CD4-positive, alpha-beta T cell (primary cell): ENCODE results near the gene RNU7-1. TPM values are rescaled to one million over a fixed set of nuclear protein-coding genes. Genes with fewer than 3 reads are reported as not detected.

ENCODE experiments used
- ATAC-seq: fragments of 200-7000 bp; cut with Tn5 transposase; one replicate; pipeline ENCODE4 v1.10.0; 2022; ENCODE audit warnings: mild to moderate bottlenecking; ENCODE audit not compliant: poor library complexity
- CTCF ChIA-PET: fragments of 350-600 bp; sonication (Branson Sonifier 250); formaldehyde crosslinking; loops from one replicate; lab custom pipeline; 2021; ENCODE audit warnings: antibody characterized with exemption, inconsistent platforms; lab: Charles Lee
- POLR2A ChIA-PET: fragments of 350-600 bp; sonication (Branson Sonifier 250); formaldehyde crosslinking; loops from one replicate; lab custom pipeline; 2021; ENCODE audit warnings: antibody characterized with exemption, inconsistent platforms; lab: Charles Lee
- DNase-seq, 14 experiments: peaks; one replicate each; pipeline ENCODE4 v3.0.0-alpha.2; 2013 to 2020; ENCODE audit warnings: mixed read lengths in 2 of 14
- H3K27ac ChIP-seq, 2 donors: one replicate each; pipeline versions ENCODE4 v1.5.1 to v1.7.0; 2013; ENCODE audit warnings: low read length in 2 of 2, low read depth in 1 of 2, mild to moderate bottlenecking in 1 of 2
- H3K27me3 ChIP-seq, 2 experiments: 1 replicate in 1 of 2; 2 replicates in 1 of 2; pipeline versions ENCODE4 v1.6.1 to v1.7.0; 2013; ENCODE audit warnings: low read length in 2 of 2, control low read depth in 1 of 2, mild to moderate bottlenecking in 1 of 2, moderate library complexity in 1 of 2; ENCODE audit not compliant: insufficient read depth in 2 of 2, control insufficient read depth in 1 of 2
- H3K36me3 ChIP-seq: one replicate; pipeline ENCODE4 v1.6.1; 2013; ENCODE audit warnings: low read length, control low read depth; ENCODE audit not compliant: insufficient read depth
- H3K4me1 ChIP-seq: one replicate; pipeline ENCODE4 v1.6.1; 2013; ENCODE audit warnings: low read length, control low read depth; ENCODE audit not compliant: insufficient read depth
- H3K4me3 ChIP-seq: one replicate; pipeline ENCODE4 v1.5.1; 2013; ENCODE audit warnings: mild to moderate bottlenecking, low read length, moderate library complexity
- H3K9me3 ChIP-seq, 2 experiments: 1 replicate in 1 of 2; 2 replicates in 1 of 2; pipeline versions ENCODE4 v1.6.1 to v1.7.0; 2013; ENCODE audit warnings: low read length in 2 of 2, mild to moderate bottlenecking in 2 of 2, control low read depth in 1 of 2, moderate library complexity in 1 of 2; ENCODE audit not compliant: control insufficient read depth in 1 of 2, insufficient read depth in 1 of 2
- H3K27ac Mint-ChIP-seq: one replicate; pipeline ENCODE4 v1.8.0; 2020; ENCODE audit warnings: mixed read lengths
- H3K27me3 Mint-ChIP-seq: one replicate; pipeline ENCODE4 v1.8.0; 2021; ENCODE audit warnings: mixed read lengths
- H3K36me3 Mint-ChIP-seq: one replicate; pipeline ENCODE4 v1.8.0; 2021; ENCODE audit warnings: low read depth, mixed read lengths
- H3K4me1 Mint-ChIP-seq: one replicate; pipeline ENCODE4 v1.8.0; 2021; ENCODE audit warnings: low read depth, mixed read lengths
- H3K4me3 Mint-ChIP-seq: one replicate; pipeline ENCODE4 v1.8.0; 2020; ENCODE audit warnings: mild to moderate bottlenecking, mixed read lengths
- H3K9me3 Mint-ChIP-seq: one replicate; pipeline ENCODE4 v1.8.0; 2020; ENCODE audit warnings: mixed read lengths
- intact Hi-C, 2 experiments: fragments of 100-400 bp; cut with DNase I in 1 of 2; cut with micrococcal nuclease in 1 of 2; formaldehyde crosslinking; loops; one replicate each; pipeline versions ENCODE4 v1.15.1 to v1.9.0; 2023 to 2025; cut with DNase I, micrococcal nuclease
- microRNA-seq: library from miRNA; unstranded; fragments of <30 nt; microRNA quantifications from one replicate; pipeline ENCODE4 v1.2.0, GENCODE V29; 2021; ENCODE audit warnings: borderline microRNAs expressed, borderline replicate concordance
- total RNA-seq, 174 experiments: library from RNA in 2 of 174; stranded (reverse) in 2 of 174; gene quantifications; one replicate each; pipeline ENCODE4 v1.2.3 and lab custom pipeline; 2021 to 2026
- TF ChIP-seq, protein P1 (sequence below): fragments of 200-600 bp; IDR thresholded peaks from one replicate; pipeline ENCODE4 v1.8.0; 2022; ENCODE audit warnings: antibody characterized with exemption, mild to moderate bottlenecking

The RNU7-1 gene
- total RNA-seq, 2 experiments from 2014 or later = not detected

DNA sequence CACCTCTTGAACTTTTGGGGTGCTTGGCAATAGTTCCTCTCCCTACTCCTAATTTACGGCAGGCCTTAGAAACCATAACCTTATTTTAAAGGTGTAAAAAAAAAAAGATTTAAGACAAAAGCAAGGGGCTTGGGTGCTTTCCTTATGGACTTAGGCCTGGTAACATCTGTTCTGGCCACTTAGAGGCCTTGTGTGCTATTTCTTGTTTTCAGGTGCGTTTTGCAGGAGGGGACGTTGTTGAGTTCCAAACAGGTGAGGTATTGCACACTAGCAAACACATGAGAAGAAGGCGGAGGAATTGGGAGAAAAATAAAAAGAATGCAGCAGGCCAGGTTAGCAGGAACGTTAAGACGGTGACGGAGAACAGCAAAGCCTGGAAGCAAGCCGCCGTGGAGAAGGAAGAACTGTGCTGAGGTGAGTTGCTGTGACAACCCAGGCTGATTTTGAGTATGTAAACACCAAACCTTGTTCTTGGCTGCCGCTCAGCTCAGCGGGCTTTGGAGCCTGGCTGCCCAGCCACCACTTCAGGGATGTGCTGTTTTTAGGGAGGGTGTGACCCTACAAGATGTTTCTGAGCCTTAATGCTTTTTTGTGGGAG lies 44.4 kb downstream of the RNU7-1 start:
- Mint-ChIP-seq H3K4me3 (no peak overlapping the region), H3K27me3 (no peaks in the 10 kb centered on the region), H3K27ac (no peak overlapping the region), H3K4me1 (no peaks in the 10 kb centered on the region), H3K9me3 (no peaks in the 10 kb centered on the region), H3K36me3 (peaks cover 37% of the 10 kb centered on the region)
- ATAC-seq (no peak), DNase-seq (no peak)
- Histone ChIP-seq H3K9me3 (no peaks in the 10 kb centered on the region), H3K36me3 (peaks cover 23% of the 10 kb centered on the region), H3K4me3 (no peak overlapping the region), H3K4me1 (no peaks in the 10 kb centered on the region), H3K27me3 (no peaks in the 10 kb centered on the region), H3K27ac (no peak overlapping the region)
- CTCF ChIA-PET = no interaction called here
- TF ChIP-seq, protein P1, sequence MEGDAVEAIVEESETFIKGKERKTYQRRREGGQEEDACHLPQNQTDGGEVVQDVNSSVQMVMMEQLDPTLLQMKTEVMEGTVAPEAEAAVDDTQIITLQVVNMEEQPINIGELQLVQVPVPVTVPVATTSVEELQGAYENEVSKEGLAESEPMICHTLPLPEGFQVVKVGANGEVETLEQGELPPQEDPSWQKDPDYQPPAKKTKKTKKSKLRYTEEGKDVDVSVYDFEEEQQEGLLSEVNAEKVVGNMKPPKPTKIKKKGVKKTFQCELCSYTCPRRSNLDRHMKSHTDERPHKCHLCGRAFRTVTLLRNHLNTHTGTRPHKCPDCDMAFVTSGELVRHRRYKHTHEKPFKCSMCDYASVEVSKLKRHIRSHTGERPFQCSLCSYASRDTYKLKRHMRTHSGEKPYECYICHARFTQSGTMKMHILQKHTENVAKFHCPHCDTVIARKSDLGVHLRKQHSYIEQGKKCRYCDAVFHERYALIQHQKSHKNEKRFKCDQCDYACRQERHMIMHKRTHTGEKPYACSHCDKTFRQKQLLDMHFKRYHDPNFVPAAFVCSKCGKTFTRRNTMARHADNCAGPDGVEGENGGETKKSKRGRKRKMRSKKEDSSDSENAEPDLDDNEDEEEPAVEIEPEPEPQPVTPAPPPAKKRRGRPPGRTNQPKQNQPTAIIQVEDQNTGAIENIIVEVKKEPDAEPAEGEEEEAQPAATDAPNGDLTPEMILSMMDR = no peak
- intact Hi-C loops = no loop called here
- POLR2A ChIA-PET = no interaction called here

Small RNA genes lying within 50 kb of the gene (microRNA-seq; reads per million reads assigned to microRNA genes)
- gene MIR141 = 117 reads per million, percentile 67 among the genes with 10 or more reads in this experiment
- gene MIR200C = 354 reads per million, percentile 78 among the genes with 10 or more reads in this experiment

Other genes starting within 250 kb of the RNU7-1 start
- under 1 TPM; 0.87 to 0.99 TPM for gene PIANP, start 243.0 kb upstream of the RNU7-1 start, total RNA-seq
- gene COPS7A, start 219.8 kb upstream of the RNU7-1 start, total RNA-seq = 1 to 10 TPM; 9.4 to 9.6 TPM
- gene MLF2, start 190.7 kb upstream of the RNU7-1 start, total RNA-seq = 100 to 1,000 TPM; 114 to 121 TPM
- gene PTMS, start 177.5 kb upstream of the RNU7-1 start, total RNA-seq = 1 to 10 TPM; 1.5 to 1.9 TPM
- gene LAG3, start 171.3 kb upstream of the RNU7-1 start, total RNA-seq = 1 to 10 TPM in 1 of 2 experiments, under 1 TPM in 1; 0.82 to 1.4 TPM
- gene CD4, start 154.3 kb upstream of the RNU7-1 start, total RNA-seq = 100 to 1,000 TPM; 134 to 136 TPM
- not detected for gene GPR162, start 122.0 kb upstream of the RNU7-1 start, total RNA-seq
- gene P3H3, start 115.4 kb upstream of the RNU7-1 start, total RNA-seq = 1 to 10 TPM; 2.5 to 4.1 TPM
- under 1 TPM; 0.75 to 0.85 TPM for gene GNB3, start 102.9 kb upstream of the RNU7-1 start, total RNA-seq
- under 1 TPM; 0.80 to 0.89 TPM for gene CDCA3, start 92.5 kb upstream of the RNU7-1 start, total RNA-seq
- 10 to 100 TPM; 31.8 to 33.4 TPM for gene USP5, start 91.7 kb upstream of the RNU7-1 start, total RNA-seq
- 10 to 100 TPM; 46.8 to 48.7 TPM for gene TPI1, start 76.3 kb upstream of the RNU7-1 start, total RNA-seq
- 1 to 10 TPM; 3.2 to 3.3 TPM for gene SPSB2, start 70.5 kb upstream of the RNU7-1 start, total RNA-seq
- 1 to 10 TPM; 3.2 to 4.7 TPM for gene LRRC23, start 39.0 kb upstream of the RNU7-1 start, total RNA-seq
- gene ENO2, start 29.2 kb upstream of the RNU7-1 start, total RNA-seq = 100 to 1,000 TPM in 1 of 2 experiments, 10 to 100 TPM in 1; 85.6 to 103 TPM
- 10 to 100 TPM; 28.7 to 29.6 TPM for gene ATN1, start 15.9 kb upstream of the RNU7-1 start, total RNA-seq
- gene C12orf57, start 206 bp downstream of the RNU7-1 start, total RNA-seq = 100 to 1,000 TPM; 305 to 311 TPM
- gene PTPN6, start 7.5 kb downstream of the RNU7-1 start, total RNA-seq = 10 to 100 TPM; 79.0 to 83.5 TPM
- 100 to 1,000 TPM; 138 to 147 TPM for gene PHB2, start 26.8 kb downstream of the RNU7-1 start, total RNA-seq
- 10 to 100 TPM; 33.9 to 34.8 TPM for gene EMG1, start 27.1 kb downstream of the RNU7-1 start, total RNA-seq
- gene LPCAT3, start 74.7 kb downstream of the RNU7-1 start, total RNA-seq = 10 to 100 TPM; 11.8 to 14.8 TPM
- 1 to 10 TPM; 3.8 to 4.6 TPM for gene C1S, start 116.9 kb downstream of the RNU7-1 start, total RNA-seq
- gene C1R, start 148.6 kb downstream of the RNU7-1 start, total RNA-seq = 1 to 10 TPM; 3.1 to 4.0 TPM
- 10 to 100 TPM; 12.2 to 14.1 TPM for gene C1RL, start 165.4 kb downstream of the RNU7-1 start, total RNA-seq
- not detected for gene RBP5, start 185.1 kb downstream of the RNU7-1 start, total RNA-seq
- gene CLSTN3, start 186.6 kb downstream of the RNU7-1 start, total RNA-seq = 10 to 100 TPM; 29.1 to 33.9 TPM
- 10 to 100 TPM; 22.9 TPM for gene PEX5, start 245.9 kb downstream of the RNU7-1 start, total RNA-seq